K562 (cell line): ENCODE results near the gene ATAD3B. TPM values are rescaled to one million over a fixed set of nuclear protein-coding genes. Genes with fewer than 3 reads are reported as not detected.

ENCODE experiments used
- ARID2 ChIP-seq: fragments of 450-650 bp; IDR thresholded peaks from 2 replicates; pipeline ENCODE4 v1.6.1; 2017; ENCODE audit warnings: antibody characterized with exemption, mild to moderate bottlenecking
- ARID4B ChIP-seq: sonication (generic); formaldehyde crosslinking; IDR thresholded peaks from 2 replicates; pipeline ENCODE4 v1.8.0; 2022; ENCODE audit warnings: mild to moderate bottlenecking, missing genetic modification reagents
- ATF7 ChIP-seq: fragments of 450-650 bp; IDR thresholded peaks from 2 replicates; pipeline ENCODE4 v1.7.1; 2014; ENCODE audit warnings: mild to moderate bottlenecking, moderate library complexity
- BRF2 ChIP-seq: IDR thresholded peaks from 3 replicates; pipeline ENCODE4 v1.6.1; 2011; ENCODE audit warnings: borderline replicate concordance, mild to moderate bottlenecking; ENCODE audit not compliant: insufficient read length, insufficient read depth
- FOXK1 ChIP-seq: sonication (generic); formaldehyde crosslinking; IDR thresholded peaks from 2 replicates; pipeline ENCODE4 v1.8.0; 2022; ENCODE audit warnings: missing genetic modification reagents, mild to moderate bottlenecking, borderline replicate concordance
- JUNB ChIP-seq: fragments of 450-650 bp; formaldehyde crosslinking; conservative IDR thresholded peaks from 2 replicates; pipeline ENCODE4 v1.4.0; 2020; ENCODE audit warnings: mild to moderate bottlenecking
- KHSRP ChIP-seq: fragments of 450-650 bp; IDR thresholded peaks from 2 replicates; pipeline ENCODE4 v1.6.1; 2017
- MED1 ChIP-seq: sonication (generic); formaldehyde crosslinking; IDR thresholded peaks from 2 replicates; pipeline ENCODE4 v1.8.1; 2023; ENCODE audit warnings: missing genetic modification reagents, borderline replicate concordance
- NFYB ChIP-seq: IDR thresholded peaks from 2 replicates; pipeline ENCODE4 v1.6.1; 2011; ENCODE audit warnings: mild to moderate bottlenecking, moderate library complexity; ENCODE audit not compliant: insufficient read length; ENCODE audit errors: extremely low read depth
- PATZ1 ChIP-seq: fragments of 250-450 bp; sonication (Bioruptor Pico); IDR thresholded peaks from 2 replicates; pipeline ENCODE4 v1.5.0; 2020; ENCODE audit warnings: mild to moderate bottlenecking, borderline replicate concordance
- PRMT5 ChIP-seq: sonication (generic); formaldehyde crosslinking; IDR thresholded peaks from 2 replicates; pipeline ENCODE4 v1.5.0; 2020; ENCODE audit warnings: missing genetic modification reagents
- RB1 ChIP-seq: fragments of 450-650 bp; IDR thresholded peaks from 2 replicates; pipeline ENCODE4 v1.6.1; 2017; ENCODE audit warnings: low read depth, mild to moderate bottlenecking
- RBM17 ChIP-seq: fragments of 200-400 bp; formaldehyde crosslinking; IDR thresholded peaks from 2 replicates; pipeline ENCODE4 v1.6.1; 2017; ENCODE audit warnings: low read depth, mild to moderate bottlenecking, low read length, borderline replicate concordance
- TAF9B ChIP-seq: fragments of 450-650 bp; IDR thresholded peaks from 2 replicates; pipeline ENCODE4 v1.6.1; 2018; ENCODE audit warnings: mild to moderate bottlenecking; ENCODE audit not compliant: partially characterized antibody
- ZBTB7A ChIP-seq: IDR thresholded peaks from 2 replicates; pipeline ENCODE4 v1.6.1; 2011; ENCODE audit warnings: low read depth, mild to moderate bottlenecking, low read length, moderate library complexity, borderline replicate concordance; ENCODE audit not compliant: control insufficient read depth
- ZNF143 ChIP-seq: sonication (generic); formaldehyde crosslinking; IDR thresholded peaks from 2 replicates; pipeline ENCODE4 v1.9.0; 2022; ENCODE audit warnings: mild to moderate bottlenecking, missing genetic modification reagents
- ZNF232 ChIP-seq: sonication (generic); formaldehyde crosslinking; IDR thresholded peaks from 2 replicates; pipeline ENCODE4 v1.8.0; 2022; ENCODE audit warnings: mild to moderate bottlenecking, missing genetic modification reagents
- ZNF282 ChIP-seq: sonication (generic); formaldehyde crosslinking; IDR thresholded peaks from 2 replicates; pipeline ENCODE4 v1.8.1; 2023; ENCODE audit warnings: missing genetic modification reagents
- ZNF347 ChIP-seq: fragments of 450-650 bp; formaldehyde crosslinking; IDR thresholded peaks from 2 replicates; pipeline ENCODE4 v1.4.0; 2020; ENCODE audit warnings: low read depth, mild to moderate bottlenecking, moderate library complexity
- ZNF436 ChIP-seq: fragments of 250-450, 450-650 bp; sonication (Bioruptor Pico); formaldehyde crosslinking; IDR thresholded peaks from 2 replicates; pipeline ENCODE4 v1.7.0; 2020; ENCODE audit warnings: mild to moderate bottlenecking
- polyA plus RNA-seq, 8 experiments: library from polyadenylated mRNA; depleted of rRNA in 4 of 8; stranded (reverse) in 5 of 8; unstranded in 3 of 8; fragments of >200 nt; fragmentation: Nextera tagmentation in 2 of 8; fragmentation: Illumina TruSeq in 1 of 8; extraction: Ambion mirVana in 2 of 8; extraction: Trizol in 1 of 8; gene quantifications; 2 replicates each; pipeline versions ENCODE4 v1.2.1 to v1.2.3, GENCODE V29; 2011 to 2014; ENCODE audit warnings: inconsistent platforms in 1 of 8, missing spikeins in 1 of 8
- total RNA-seq, 7 experiments: library from RNA; depleted of rRNA in 6 of 7; stranded (reverse); fragments of >200 nt in 6 of 7; fragmentation: Illumina TruSeq in 2 of 7; extraction: Trizol in 2 of 7; gene quantifications; 2 replicates each; pipeline versions ENCODE4 v1.2.1 to v1.2.3, GENCODE V29; 2011 to 2021; ENCODE audit warnings: low replicate concordance in 1 of 7
- TF ChIP-seq, protein P1 (sequence below): sonication (generic); formaldehyde crosslinking; IDR thresholded peaks from 2 replicates; pipeline ENCODE4 v1.8.0; 2022; ENCODE audit warnings: missing genetic modification reagents, mild to moderate bottlenecking, borderline replicate concordance

Gene ATAD3B
- total and polyA plus RNA-seq, 9 of the 15 experiments (the other 6 are each of a cell fraction or from before 2014, with no cell fraction given) = 0.07 to 113 (median 27.7) TPM

DNA sequence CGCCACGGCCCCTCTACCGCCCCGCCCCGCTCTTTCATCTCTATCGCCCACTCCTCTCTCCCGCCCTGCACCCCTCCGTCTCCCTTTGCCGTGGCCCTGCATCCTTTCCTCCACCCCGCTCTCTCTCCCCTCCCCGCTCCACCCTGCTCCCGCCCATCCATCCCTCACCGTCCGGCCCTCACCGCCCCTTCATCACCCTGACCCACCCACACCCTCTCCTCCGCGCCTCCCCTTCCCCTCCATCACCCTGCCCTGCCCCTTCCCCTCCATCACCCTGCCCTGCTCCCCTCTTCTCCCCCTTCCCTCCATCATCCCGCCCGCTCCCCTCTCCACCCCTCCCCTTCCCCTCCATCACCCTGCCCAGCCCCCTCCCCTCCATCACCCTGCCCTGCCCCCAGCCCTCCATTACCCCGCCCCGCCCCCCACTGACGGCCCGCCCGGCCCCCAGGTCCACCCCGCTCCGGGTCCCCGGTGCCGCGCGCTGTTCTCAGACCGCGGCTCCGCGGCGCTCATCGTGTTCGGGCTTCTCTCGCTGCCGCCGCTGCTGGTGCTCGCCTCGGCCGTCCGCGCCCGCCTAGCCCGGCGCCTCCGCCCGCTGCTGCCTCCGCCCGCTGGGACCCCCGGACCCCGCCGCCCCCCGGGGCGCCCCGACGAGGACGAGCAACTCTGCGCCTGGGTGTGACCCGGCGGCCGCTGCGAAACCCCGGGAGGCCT is 44.3 kb upstream of the ATAD3B start (continued):
- TF ChIP-seq ZBTB7A (peak; percentile 86), BRF2 (no peak), JUNB (no peak), ARID4B (CRISPR knock-in tag) (no peak), TAF9B (no peak), PRMT5 (CRISPR knock-in tag) (no peak), ZNF232 (no peak), ZNF282 (CRISPR knock-in tag) (no peak), FOXK1 (CRISPR knock-in tag) (no peak), ARID2 (no peak), ZNF143 (CRISPR knock-in tag) (no peak), PATZ1 (CRISPR knock-in tag) (no peak), RBM17 (no peak), MED1 (CRISPR knock-in tag) (no peak), KHSRP (no peak), RB1 (peak; percentile 31; the same call in 1 of the 2 replicates), ATF7 (no peak), ZNF436 (no peak), ZNF347 (no peak), NFYB (no peak)
- TF ChIP-seq, protein P1, sequence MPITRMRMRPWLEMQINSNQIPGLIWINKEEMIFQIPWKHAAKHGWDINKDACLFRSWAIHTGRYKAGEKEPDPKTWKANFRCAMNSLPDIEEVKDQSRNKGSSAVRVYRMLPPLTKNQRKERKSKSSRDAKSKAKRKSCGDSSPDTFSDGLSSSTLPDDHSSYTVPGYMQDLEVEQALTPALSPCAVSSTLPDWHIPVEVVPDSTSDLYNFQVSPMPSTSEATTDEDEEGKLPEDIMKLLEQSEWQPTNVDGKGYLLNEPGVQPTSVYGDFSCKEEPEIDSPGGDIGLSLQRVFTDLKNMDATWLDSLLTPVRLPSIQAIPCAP (CRISPR knock-in tag) = no peak
